Liver (tissue), 9 donors: ENCODE results near the gene KRT33B. TPM values are rescaled to one million over a fixed set of nuclear protein-coding genes. Genes with fewer than 3 reads are reported as not detected.

Source experiments
- DNase-seq: peaks from one replicate; pipeline ENCODE4 v3.0.0-alpha.2; 2017; ENCODE audit warnings: low spot score
- H3K27ac ChIP-seq, 2 donors: one replicate each; pipeline ENCODE4 v1.7.0; 2013; ENCODE audit warnings: inconsistent platforms in 2 of 2, low read length in 2 of 2, control low read depth in 1 of 2, low read depth in 1 of 2, mild to moderate bottlenecking in 1 of 2
- H3K27me3 ChIP-seq, 4 donors: one replicate each; pipeline versions ENCODE4 v1.6.1 to v1.7.0; 2013; ENCODE audit warnings: low read length in 3 of 4, inconsistent platforms in 1 of 4, mild to moderate bottlenecking in 1 of 4, moderate library complexity in 1 of 4; ENCODE audit not compliant: control insufficient read depth in 4 of 4, insufficient read depth in 4 of 4
- H3K36me3 ChIP-seq, 4 donors: one replicate each; pipeline versions ENCODE4 v1.6.1 to v1.7.0; 2013; ENCODE audit warnings: low read length in 3 of 4, mild to moderate bottlenecking in 3 of 4, low read depth in 1 of 4, moderate library complexity in 1 of 4; ENCODE audit not compliant: control insufficient read depth in 4 of 4, insufficient read depth in 3 of 4
- H3K4me1 ChIP-seq, 4 donors: one replicate each; pipeline versions ENCODE4 v1.6.1 to v1.7.0; 2013; ENCODE audit warnings: low read length in 3 of 4, mild to moderate bottlenecking in 3 of 4, moderate library complexity in 1 of 4; ENCODE audit not compliant: control insufficient read depth in 4 of 4, insufficient read depth in 4 of 4
- H3K4me3 ChIP-seq, 3 donors: one replicate each; pipeline versions ENCODE4 v1.6.1 to v1.7.0; 2013; ENCODE audit warnings: low read length in 3 of 3, control low read depth in 1 of 3, low read depth in 1 of 3, mild to moderate bottlenecking in 1 of 3
- H3K9ac ChIP-seq, 2 donors: one replicate each; pipeline ENCODE4 v1.7.0; 2013; ENCODE audit warnings: low read length in 2 of 2, mild to moderate bottlenecking in 2 of 2, moderate library complexity in 2 of 2, control low read depth in 1 of 2, low read depth in 1 of 2
- H3K9me3 ChIP-seq, 4 donors: one replicate each; pipeline versions ENCODE4 v1.6.1 to v1.7.0; 2013; ENCODE audit warnings: low read length in 3 of 4; ENCODE audit not compliant: control insufficient read depth in 4 of 4
- EGR1 ChIP-seq, 2 donors: IDR thresholded peaks; 2 replicates each; pipeline ENCODE4 v1.6.1; 2016 to 2018; ENCODE audit warnings: antibody characterized with exemption in 2 of 2, low read depth in 2 of 2
- FOXA1 ChIP-seq: IDR thresholded peaks from 2 replicates; pipeline ENCODE4 v1.6.1; 2016; ENCODE audit warnings: antibody characterized with exemption
- FOXA2 ChIP-seq: IDR thresholded peaks from 2 replicates; pipeline ENCODE4 v1.6.1; 2016; ENCODE audit warnings: antibody characterized with exemption
- GABPA ChIP-seq, 2 donors: IDR thresholded peaks in 1 of 2; conservative IDR thresholded peaks in 1 of 2; 2 replicates each; pipeline ENCODE4 v1.6.1; 2016; ENCODE audit warnings: antibody characterized with exemption in 2 of 2, mild to moderate bottlenecking in 1 of 2, moderate library complexity in 1 of 2
- HNF4A ChIP-seq, 2 donors: conservative IDR thresholded peaks; 2 replicates each; pipeline ENCODE4 v1.6.1; 2016; ENCODE audit warnings: antibody characterized with exemption in 2 of 2, mild to moderate bottlenecking in 2 of 2
- HNF4G ChIP-seq: IDR thresholded peaks from 2 replicates; pipeline ENCODE4 v1.6.1; 2016; ENCODE audit warnings: antibody characterized with exemption
- JUND ChIP-seq, 2 donors: IDR thresholded peaks; 2 replicates each; pipeline ENCODE4 v1.6.1; 2016; ENCODE audit warnings: antibody characterized with exemption in 2 of 2
- NR2F2 ChIP-seq: IDR thresholded peaks from 2 replicates; pipeline ENCODE4 v1.6.1; 2016; ENCODE audit warnings: antibody characterized with exemption
- RAD21 ChIP-seq, 2 donors: IDR thresholded peaks; 2 replicates each; pipeline ENCODE4 v1.6.1; 2016; ENCODE audit warnings: antibody characterized with exemption in 2 of 2, mild to moderate bottlenecking in 2 of 2
- RXRA ChIP-seq, 2 donors: IDR thresholded peaks; 2 replicates each; pipeline ENCODE4 v1.6.1; 2017 to 2018; ENCODE audit warnings: antibody characterized with exemption in 2 of 2, mild to moderate bottlenecking in 1 of 2
- SP1 ChIP-seq: IDR thresholded peaks from 2 replicates; pipeline ENCODE4 v1.6.1; 2018; ENCODE audit warnings: antibody characterized with exemption, mild to moderate bottlenecking
- TAF1 ChIP-seq: conservative IDR thresholded peaks from 2 replicates; pipeline ENCODE4 v1.6.1; 2016; ENCODE audit warnings: antibody characterized with exemption, mild to moderate bottlenecking
- YY1 ChIP-seq: IDR thresholded peaks from 2 replicates; pipeline ENCODE4 v1.6.1; 2016; ENCODE audit warnings: antibody characterized with exemption, mild to moderate bottlenecking
- WGBS: extraction: QIAGEN DNeasy Blood & Tissue Kit; methylation state at CpG from one replicate; pipeline ENCODE4 v1.1.7; 2013; 5-methylcytosine and 5-hydroxymethylcytosine counted together
- polyA plus RNA-seq, 2 donors: library from polyadenylated mRNA; stranded (reverse) in 1 of 2; unstranded in 1 of 2; fragments of 200-250 nt in 1 of 2; fragments of >200 nt in 1 of 2; fragmentation: Nextera tagmentation in 1 of 2; extraction: Ambion mirVana in 1 of 2; gene quantifications; one replicate each; pipeline versions ENCODE4 v1.2.1 to v1.2.3, GENCODE V29; 2013 to 2015
- total RNA-seq, 2 donors: library from RNA; depleted of rRNA; stranded (reverse); fragments of >200 nt; gene quantifications; one replicate each; pipeline ENCODE4 v1.2.3, GENCODE V29; 2014
- TF ChIP-seq, protein P1 (sequence below): fragments of 150-350 bp; IDR thresholded peaks from 2 replicates; pipeline ENCODE4 v1.5.1; 2017; ENCODE audit warnings: improper control_type of control experiment, low read depth, low read length; ENCODE audit not compliant: missing input control
- TF ChIP-seq, protein P2 (sequence below): IDR thresholded peaks from 2 replicates; pipeline ENCODE4 v1.6.1; 2016; ENCODE audit warnings: antibody characterized with exemption, mild to moderate bottlenecking
- TF ChIP-seq, protein P3 (sequence below): IDR thresholded peaks from 2 replicates; pipeline ENCODE4 v1.6.1; 2016; ENCODE audit warnings: antibody characterized with exemption
- TF ChIP-seq, protein P4 (sequence below): IDR thresholded peaks from 2 replicates; pipeline ENCODE4 v1.6.1; 2016; ENCODE audit warnings: antibody characterized with exemption
- TF ChIP-seq, protein P5 (sequence below): IDR thresholded peaks from 2 replicates; pipeline ENCODE4 v1.6.1; 2016; ENCODE audit warnings: antibody characterized with exemption
- donor health status: healthy.
- donor health status: healthy.
- donor health status: healthy.
- donor health status: healthy.
- donor health status: healthy.

The KRT33B gene
- total and polyA plus RNA-seq, 4 donors: not detected

DNA sequence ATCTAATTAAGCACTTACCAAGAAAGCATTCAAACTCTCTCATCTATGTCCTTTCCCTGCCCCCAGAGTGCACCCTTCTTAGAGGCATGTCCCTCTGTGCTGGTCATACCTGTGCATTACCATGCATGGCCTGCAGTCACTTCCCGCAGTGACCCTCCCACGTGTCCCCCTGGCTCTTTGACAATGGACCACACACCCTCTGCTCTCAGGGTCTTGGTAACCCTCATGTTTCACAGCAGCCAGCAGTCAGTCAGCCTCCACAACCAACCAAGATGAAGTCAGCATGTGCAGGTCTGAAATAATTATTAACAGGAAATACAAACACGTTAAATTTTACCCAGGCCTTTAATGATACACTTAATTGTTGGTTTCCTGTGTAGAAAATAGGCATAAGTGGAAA is 29.1 kb downstream of the KRT33B start:
- no peak for TF ChIP-seq HNF4A (conservative IDR thresholded peaks at IDR 0.05)
- TF ChIP-seq, protein P1, sequence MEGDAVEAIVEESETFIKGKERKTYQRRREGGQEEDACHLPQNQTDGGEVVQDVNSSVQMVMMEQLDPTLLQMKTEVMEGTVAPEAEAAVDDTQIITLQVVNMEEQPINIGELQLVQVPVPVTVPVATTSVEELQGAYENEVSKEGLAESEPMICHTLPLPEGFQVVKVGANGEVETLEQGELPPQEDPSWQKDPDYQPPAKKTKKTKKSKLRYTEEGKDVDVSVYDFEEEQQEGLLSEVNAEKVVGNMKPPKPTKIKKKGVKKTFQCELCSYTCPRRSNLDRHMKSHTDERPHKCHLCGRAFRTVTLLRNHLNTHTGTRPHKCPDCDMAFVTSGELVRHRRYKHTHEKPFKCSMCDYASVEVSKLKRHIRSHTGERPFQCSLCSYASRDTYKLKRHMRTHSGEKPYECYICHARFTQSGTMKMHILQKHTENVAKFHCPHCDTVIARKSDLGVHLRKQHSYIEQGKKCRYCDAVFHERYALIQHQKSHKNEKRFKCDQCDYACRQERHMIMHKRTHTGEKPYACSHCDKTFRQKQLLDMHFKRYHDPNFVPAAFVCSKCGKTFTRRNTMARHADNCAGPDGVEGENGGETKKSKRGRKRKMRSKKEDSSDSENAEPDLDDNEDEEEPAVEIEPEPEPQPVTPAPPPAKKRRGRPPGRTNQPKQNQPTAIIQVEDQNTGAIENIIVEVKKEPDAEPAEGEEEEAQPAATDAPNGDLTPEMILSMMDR: no peak
- no peak for TF ChIP-seq FOXA1
- TF ChIP-seq, protein P2, sequence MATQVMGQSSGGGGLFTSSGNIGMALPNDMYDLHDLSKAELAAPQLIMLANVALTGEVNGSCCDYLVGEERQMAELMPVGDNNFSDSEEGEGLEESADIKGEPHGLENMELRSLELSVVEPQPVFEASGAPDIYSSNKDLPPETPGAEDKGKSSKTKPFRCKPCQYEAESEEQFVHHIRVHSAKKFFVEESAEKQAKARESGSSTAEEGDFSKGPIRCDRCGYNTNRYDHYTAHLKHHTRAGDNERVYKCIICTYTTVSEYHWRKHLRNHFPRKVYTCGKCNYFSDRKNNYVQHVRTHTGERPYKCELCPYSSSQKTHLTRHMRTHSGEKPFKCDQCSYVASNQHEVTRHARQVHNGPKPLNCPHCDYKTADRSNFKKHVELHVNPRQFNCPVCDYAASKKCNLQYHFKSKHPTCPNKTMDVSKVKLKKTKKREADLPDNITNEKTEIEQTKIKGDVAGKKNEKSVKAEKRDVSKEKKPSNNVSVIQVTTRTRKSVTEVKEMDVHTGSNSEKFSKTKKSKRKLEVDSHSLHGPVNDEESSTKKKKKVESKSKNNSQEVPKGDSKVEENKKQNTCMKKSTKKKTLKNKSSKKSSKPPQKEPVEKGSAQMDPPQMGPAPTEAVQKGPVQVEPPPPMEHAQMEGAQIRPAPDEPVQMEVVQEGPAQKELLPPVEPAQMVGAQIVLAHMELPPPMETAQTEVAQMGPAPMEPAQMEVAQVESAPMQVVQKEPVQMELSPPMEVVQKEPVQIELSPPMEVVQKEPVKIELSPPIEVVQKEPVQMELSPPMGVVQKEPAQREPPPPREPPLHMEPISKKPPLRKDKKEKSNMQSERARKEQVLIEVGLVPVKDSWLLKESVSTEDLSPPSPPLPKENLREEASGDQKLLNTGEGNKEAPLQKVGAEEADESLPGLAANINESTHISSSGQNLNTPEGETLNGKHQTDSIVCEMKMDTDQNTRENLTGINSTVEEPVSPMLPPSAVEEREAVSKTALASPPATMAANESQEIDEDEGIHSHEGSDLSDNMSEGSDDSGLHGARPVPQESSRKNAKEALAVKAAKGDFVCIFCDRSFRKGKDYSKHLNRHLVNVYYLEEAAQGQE: no peak
- no peak for TF ChIP-seq RAD21 (IDR thresholded peaks at IDR 0.05)
- TF ChIP-seq NR2F2: no peak
- no peak for TF ChIP-seq GABPA (IDR thresholded peaks at IDR 0.05 in 1 of 2, conservative IDR thresholded peaks at IDR 0.05 in 1 of 2)
- TF ChIP-seq TAF1: no peak
- TF ChIP-seq, protein P3, sequence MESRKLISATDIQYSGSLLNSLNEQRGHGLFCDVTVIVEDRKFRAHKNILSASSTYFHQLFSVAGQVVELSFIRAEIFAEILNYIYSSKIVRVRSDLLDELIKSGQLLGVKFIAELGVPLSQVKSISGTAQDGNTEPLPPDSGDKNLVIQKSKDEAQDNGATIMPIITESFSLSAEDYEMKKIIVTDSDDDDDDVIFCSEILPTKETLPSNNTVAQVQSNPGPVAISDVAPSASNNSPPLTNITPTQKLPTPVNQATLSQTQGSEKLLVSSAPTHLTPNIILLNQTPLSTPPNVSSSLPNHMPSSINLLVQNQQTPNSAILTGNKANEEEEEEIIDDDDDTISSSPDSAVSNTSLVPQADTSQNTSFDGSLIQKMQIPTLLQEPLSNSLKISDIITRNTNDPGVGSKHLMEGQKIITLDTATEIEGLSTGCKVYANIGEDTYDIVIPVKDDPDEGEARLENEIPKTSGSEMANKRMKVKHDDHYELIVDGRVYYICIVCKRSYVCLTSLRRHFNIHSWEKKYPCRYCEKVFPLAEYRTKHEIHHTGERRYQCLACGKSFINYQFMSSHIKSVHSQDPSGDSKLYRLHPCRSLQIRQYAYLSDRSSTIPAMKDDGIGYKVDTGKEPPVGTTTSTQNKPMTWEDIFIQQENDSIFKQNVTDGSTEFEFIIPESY: no peak
- no peak for TF ChIP-seq RXRA (IDR thresholded peaks at IDR 0.05)
- TF ChIP-seq, protein P4, sequence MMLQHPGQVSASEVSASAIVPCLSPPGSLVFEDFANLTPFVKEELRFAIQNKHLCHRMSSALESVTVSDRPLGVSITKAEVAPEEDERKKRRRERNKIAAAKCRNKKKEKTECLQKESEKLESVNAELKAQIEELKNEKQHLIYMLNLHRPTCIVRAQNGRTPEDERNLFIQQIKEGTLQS: no peak
- TF ChIP-seq, protein P5, sequence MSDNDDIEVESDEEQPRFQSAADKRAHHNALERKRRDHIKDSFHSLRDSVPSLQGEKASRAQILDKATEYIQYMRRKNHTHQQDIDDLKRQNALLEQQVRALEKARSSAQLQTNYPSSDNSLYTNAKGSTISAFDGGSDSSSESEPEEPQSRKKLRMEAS: no peak
- no peak for TF ChIP-seq FOXA2
- no peak for TF ChIP-seq YY1
- no peak for TF ChIP-seq JUND (IDR thresholded peaks at IDR 0.05)
- no peak for TF ChIP-seq HNF4G
- TF ChIP-seq EGR1 (IDR thresholded peaks at IDR 0.05; ENCODE audit: low read depth in 2 of 2): no peak
- no peak for TF ChIP-seq SP1
- no peaks in the 10 kb centered on the region for H3K4me1 ChIP-seq
- H3K36me3 ChIP-seq: no peaks in the 10 kb centered on the region
- no peaks in the 10 kb centered on the region for H3K27me3 ChIP-seq
- H3K9me3 ChIP-seq: no peaks in the 10 kb centered on the region
- H3K27ac ChIP-seq: no peak overlapping the region
- no peak overlapping the region for H3K9ac ChIP-seq
- 47% methylated on average over 3 of the region's 3 CpGs for WGBS
- no peak for DNase-seq
- H3K4me3 ChIP-seq: no peak overlapping the region
